Thoracic aorta (tissue), 2 donors: Measurements from ENCODE around the gene TIAL1. TPM values are rescaled to one million over a fixed set of nuclear protein-coding genes. Genes with fewer than 3 reads are reported as not detected.

Experiments used
- ATAC-seq: fragments of 150-250 bp; one replicate; pipeline ENCODE4 v1.8.0; 2017; ENCODE audit warnings: low read depth; ENCODE audit not compliant: insufficient number of reproducible peaks, low FRiP score
- DNase-seq: peaks from one replicate; pipeline ENCODE4 v3.0.0-alpha.2; 2020; ENCODE audit warnings: low spot score
- H3K27ac ChIP-seq, 2 donors: fragments of 200-600 bp; sonication (generic); 1 replicate in 1 of 2; 2 replicates in 1 of 2; pipeline ENCODE4 v1.5.1; 2016; ENCODE audit warnings: mild to moderate bottlenecking in 2 of 2, moderate library complexity in 2 of 2
- H3K27me3 ChIP-seq: fragments of 200-600 bp; sonication (generic); replicated peaks from 2 replicates; pipeline ENCODE4 v1.6.0; 2016; ENCODE audit warnings: mild to moderate bottlenecking; ENCODE audit not compliant: insufficient read depth
- H3K36me3 ChIP-seq: fragments of 200-600 bp; sonication (generic); one replicate; pipeline ENCODE4 v1.5.1; 2016
- H3K4me1 ChIP-seq, 2 donors: fragments of 200-600 bp; sonication (generic); 1 replicate in 1 of 2; 2 replicates in 1 of 2; pipeline versions ENCODE4 v1.5.1 to v1.6.0; 2016; ENCODE audit warnings: low read depth in 2 of 2, mild to moderate bottlenecking in 1 of 2; ENCODE audit not compliant: control insufficient read depth in 1 of 2
- H3K4me3 ChIP-seq: fragments of 200-600 bp; sonication (generic); 2 replicates; pipeline ENCODE4 v1.5.1; 2016; ENCODE audit warnings: mild to moderate bottlenecking
- H3K9me3 ChIP-seq: fragments of 200-600 bp; sonication (generic); 2 replicates; pipeline ENCODE4 v1.5.1; 2016
- CTCF ChIP-seq: fragments of 200-600 bp; sonication (generic); IDR thresholded peaks from one replicate; pipeline ENCODE4 v1.5.1; 2019; ENCODE audit warnings: antibody characterized with exemption
- total RNA-seq, 2 donors: library from RNA; depleted of rRNA; stranded (reverse); fragments of >200 nt; gene quantifications; one replicate each; pipeline versions ENCODE4 v1.1.0 to v1.2.3, GENCODE V29; 2016

TIAL1 gene
- total RNA-seq, 2 donors from 2014 or later: 72.4 to 79.5 TPM

GRCh38 chr10:119542988-119543813 lies 53.6 kb downstream of the TIAL1 start:
- DNase-seq (no peak), ATAC-seq (no peak)
- H3K36me3 ChIP-seq: no peaks in the 10 kb centered on the region
- peaks cover 9 to 42% of the 10 kb centered on the region in 2 donors for H3K4me1 ChIP-seq
- H3K9me3 ChIP-seq: no peaks in the 10 kb centered on the region
- peak; percentile 53 for TF ChIP-seq CTCF
- no peaks in the 10 kb centered on the region for H3K27me3 ChIP-seq
- H3K4me3 ChIP-seq: peak overlapping the region; percentile 90
- peak overlapping the region; percentile 64 to 77 for H3K27ac ChIP-seq

GRCh38 chr10:119542357-119542987 lies 54.3 kb downstream of the TIAL1 start, which contains the start of gene RGS10:
RGS10 (minus strand) TSS chr10:119542719; CDS start chr10:119542638, 81 bp downstream.
- DNase-seq (no peak), ATAC-seq (peak; percentile 60)
- no peak for TF ChIP-seq CTCF
- H3K4me1 ChIP-seq: peaks cover 9 to 42% of the 10 kb centered on the region in 2 donors
- no peaks in the 10 kb centered on the region for H3K27me3 ChIP-seq
- H3K27ac ChIP-seq: peak within 1 kb of the TSS; percentile 13 to 64
- H3K9me3 ChIP-seq: no peaks in the 10 kb centered on the region
- H3K36me3 ChIP-seq: no peaks in the 10 kb centered on the region
- H3K4me3 ChIP-seq: peak within 1 kb of the TSS; percentile 90

- Histone ChIP-seq H3K27me3 (no peaks in the 10 kb centered on the region), H3K4me3 (peak overlapping the region; percentile 90), H3K9me3 (no peaks in the 10 kb centered on the region), H3K27ac (peak overlapping the region; percentile 13 to 64), H3K36me3 (no peaks in the 10 kb centered on the region), H3K4me1 (peaks cover 9 to 42% of the 10 kb centered on the region in 2 donors)
- no peak for TF ChIP-seq CTCF
- DNase-seq (no peak), ATAC-seq (no peak)
Measured at GRCh38 chr10:119541459-119542356, 55.1 kb downstream of the TIAL1 start.

GRCh38 chr10:119541046-119541445 lies 55.7 kb downstream of the TIAL1 start:
- ATAC-seq (no peak), DNase-seq (no peak)
- Histone ChIP-seq H3K27me3 (no peaks in the 10 kb centered on the region), H3K4me3 (peak overlapping the region; percentile 90), H3K27ac (no peak overlapping the region), H3K4me1 (peaks cover 9 to 42% of the 10 kb centered on the region in 2 donors), H3K9me3 (no peaks in the 10 kb centered on the region), H3K36me3 (no peaks in the 10 kb centered on the region)
- TF ChIP-seq CTCF: no peak
